NCI-H510A treated with DMSO at 0.1 percent for 48 hours (cell line): ENCODE measurements around the gene VSIG10.
A peak's percentile ranks its signal among the peaks of the same experiment; 100 is the strongest.

Source experiments
- DNase-seq: peaks from one replicate; lab custom pipeline; 2025; lab: John Stamatoyannopoulos, UW

The VSIG10 gene

GRCh38 chr12:118059341-118060191, 44.2 kb downstream of the VSIG10 start:
- DNase-seq = peak; percentile 17

DNA sequence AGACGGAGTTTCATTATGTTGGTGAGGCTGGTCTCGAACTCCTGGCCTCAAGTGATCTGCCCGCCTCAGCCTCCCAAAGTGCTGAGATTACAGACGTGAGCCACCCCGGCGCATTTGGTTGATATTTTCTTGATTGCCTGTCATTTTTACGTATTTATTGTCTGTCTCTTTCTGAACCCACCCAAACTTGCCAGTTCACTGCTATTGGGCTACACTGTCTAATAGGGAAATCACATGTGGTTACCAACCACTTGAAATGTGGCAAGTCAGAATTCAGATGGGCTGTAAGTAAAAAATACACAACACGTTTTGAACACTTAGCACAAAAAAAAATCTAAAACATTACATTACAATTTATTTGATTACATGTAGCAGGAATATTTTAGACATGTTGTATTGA, 44.9 kb downstream of the VSIG10 start:
- DNase-seq = no peak

GRCh38 chr12:118058227-118058626, 45.6 kb downstream of the VSIG10 start:
- DNase-seq = no peak

DNA sequence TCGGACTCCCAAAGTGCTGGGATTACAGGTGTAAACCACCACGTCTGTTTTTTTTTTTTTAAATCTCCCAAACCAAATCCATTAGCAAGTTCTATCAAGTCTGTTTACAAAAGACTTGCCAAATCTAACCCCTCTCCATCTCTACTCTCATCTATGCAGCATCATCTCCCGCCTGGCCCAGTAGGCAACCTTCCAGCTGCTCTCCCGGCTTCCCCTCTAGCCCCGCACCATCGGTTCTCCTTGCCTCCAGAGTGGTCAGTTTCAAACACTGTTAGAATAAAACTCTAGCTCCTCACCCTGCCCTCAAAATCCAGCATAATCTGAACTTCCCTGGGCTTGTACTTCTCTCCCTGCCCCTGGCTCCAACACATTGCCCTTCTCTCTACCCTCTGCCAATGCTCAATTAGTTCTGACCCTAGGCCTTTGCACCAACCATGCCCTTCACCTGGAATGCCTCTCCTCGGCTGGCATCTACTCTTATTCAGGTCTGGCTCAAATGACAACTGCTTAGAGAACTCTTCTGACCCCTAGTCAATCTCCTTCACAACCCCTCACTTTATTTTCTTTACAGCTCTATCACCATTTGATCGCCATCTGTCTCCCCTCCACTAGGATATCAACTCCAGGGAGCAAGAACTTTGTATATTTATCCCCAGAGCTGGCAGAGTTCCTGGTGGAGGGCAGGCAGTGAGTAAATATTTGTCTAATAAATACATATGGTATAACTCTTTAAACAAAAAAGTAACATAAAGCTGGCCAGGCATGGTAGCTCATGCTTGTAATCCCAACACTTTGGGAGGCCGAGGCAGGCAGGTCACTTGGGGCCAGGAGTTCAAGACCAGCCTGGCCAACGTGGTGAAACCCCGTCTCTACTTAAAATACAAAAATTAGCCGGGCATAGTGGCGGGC, 47.7 kb downstream of the VSIG10 start:
- DNase-seq = peak; percentile 61

DNA sequence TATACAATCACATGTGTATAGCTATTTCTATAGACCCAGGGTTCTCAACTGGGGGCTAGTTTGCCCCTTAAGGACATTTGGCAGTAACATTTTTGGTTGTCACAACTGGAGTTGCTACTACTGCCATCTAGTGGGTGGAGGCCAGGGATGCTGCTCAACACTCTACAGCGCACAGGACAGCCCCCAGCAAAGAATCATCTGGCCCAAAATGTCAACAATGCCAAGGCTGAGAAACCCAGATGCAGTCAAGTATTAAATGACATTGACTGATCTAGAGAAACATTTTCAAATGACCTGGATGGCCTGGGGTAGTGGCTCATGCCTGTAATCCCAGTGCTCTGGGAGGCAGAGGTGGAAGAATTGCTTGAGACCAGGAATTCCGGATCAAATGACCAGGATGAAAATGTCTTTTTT, 48.7 kb downstream of the VSIG10 start:
- peak; percentile 21 for DNase-seq

- no peak for DNase-seq
Measured at GRCh38 chr12:118053071-118053985, 50.5 kb downstream of the VSIG10 start.

DNA sequence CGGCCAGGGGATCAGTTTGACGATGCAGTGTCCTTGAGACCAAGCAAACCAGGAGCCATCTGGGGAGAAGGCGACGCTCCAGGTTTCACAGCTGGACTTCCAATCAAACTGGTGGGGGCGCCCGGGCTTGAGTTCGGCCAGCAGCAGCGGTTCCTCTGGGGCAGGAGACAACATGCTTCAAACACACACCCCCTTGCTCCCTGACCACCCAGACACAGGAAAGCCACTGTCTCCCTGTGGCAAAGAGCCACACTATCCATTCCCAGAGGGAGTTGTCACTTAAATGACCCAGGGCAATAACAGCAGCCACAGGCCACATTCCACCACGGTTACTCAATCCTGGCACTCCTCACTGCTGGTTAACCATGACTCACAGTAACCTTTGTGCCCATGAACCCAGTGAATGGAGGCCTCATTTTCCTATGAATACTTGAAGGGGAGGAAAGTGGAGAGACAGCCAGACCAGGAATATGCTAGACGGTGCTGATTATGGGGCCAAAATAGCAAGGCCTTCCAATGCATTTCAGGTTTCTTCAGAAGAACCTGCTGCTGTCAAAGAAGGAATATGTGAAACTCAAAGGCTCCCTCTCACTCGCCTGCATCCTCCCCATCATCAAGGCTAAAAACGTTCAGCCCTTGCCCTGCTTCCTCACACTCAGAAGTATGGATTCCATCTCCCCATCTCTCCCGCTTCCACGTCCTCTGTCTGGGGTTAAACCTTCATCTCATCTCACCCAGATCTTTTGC, 51.3 kb downstream of the VSIG10 start:
- no peak for DNase-seq

DNA sequence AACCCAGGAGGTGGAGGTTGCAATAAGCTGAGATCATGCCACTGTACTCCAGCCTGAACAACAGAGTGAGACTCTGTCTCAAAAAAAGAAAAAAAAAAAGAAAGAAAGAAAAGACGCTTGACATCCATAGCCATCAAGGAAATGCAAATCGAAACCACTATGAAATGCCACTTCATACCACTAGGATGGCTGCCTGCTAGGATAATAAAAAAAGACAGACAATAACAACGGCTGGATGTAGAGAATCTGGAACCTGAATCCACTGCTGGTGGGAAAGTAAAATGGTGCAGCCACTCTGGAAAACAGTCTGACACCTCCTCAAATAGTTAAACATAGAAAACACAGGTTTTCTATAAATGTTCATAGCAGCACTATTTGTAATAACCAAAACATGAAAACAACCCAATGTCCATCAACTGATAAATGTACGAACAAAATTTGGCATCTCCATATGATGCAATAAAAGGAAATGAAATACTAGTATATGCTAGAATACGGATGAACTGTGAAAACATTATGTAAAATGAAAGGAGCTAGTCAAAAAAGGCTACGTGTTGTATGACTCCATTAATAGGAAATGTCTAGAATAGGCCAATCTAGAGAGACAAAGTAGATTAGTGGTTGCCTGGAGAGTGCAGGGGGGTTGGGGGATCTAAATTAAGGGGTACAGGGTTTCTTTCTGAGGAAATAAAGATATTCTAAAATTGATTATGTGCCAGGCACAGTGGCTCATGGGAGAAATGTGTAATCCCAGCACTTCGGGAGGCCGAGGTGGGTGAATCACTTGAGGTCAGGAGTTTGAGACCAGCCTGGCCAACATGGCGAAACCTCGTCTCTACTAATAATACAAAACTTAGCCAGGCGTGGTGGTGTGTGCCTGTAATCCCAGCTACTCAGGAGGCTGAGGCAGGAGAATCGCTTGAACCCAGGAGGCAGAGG, 52.6 kb downstream of the VSIG10 start:
- DNase-seq = no peak

DNA sequence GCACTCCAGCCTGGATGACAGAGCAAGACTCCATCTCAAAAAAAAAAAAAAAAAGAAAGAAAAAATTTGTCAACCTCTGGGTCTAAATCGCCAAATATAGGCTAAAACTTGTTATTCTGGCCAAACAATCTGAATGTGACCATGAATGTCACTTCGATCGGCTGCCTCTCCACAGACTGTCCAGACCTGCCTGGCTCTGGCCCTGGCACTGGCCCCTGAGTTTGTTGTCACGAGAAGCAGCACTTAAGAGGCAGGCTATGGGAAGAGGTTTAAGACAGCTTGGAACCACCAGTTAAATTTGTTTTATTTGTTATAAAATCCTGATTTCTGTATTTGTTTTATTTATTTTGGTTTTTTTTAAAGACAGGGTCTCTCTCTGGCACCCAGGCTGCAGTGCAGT, 57.4 kb downstream of the VSIG10 start:
- DNase-seq = no peak

DNA sequence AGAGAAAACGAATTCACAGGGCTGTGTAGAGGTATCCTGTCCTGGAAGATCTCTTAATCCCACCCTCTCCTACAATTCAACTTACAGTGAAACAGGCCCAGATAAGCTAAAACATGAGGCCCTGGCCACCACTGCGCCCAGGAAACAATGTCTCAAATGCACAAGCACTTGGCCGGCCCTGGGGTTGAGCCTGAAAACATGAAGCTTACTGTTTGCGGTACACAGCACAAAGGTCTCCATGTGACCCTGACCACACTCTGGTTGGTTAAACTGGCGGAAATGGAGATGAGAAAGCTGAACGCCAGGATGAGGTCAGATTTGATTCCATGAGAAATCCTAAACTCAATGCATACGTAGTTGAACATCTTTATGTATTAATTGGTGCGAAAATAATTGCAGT, 59.2 kb downstream of the VSIG10 start:
- no peak for DNase-seq

DNA sequence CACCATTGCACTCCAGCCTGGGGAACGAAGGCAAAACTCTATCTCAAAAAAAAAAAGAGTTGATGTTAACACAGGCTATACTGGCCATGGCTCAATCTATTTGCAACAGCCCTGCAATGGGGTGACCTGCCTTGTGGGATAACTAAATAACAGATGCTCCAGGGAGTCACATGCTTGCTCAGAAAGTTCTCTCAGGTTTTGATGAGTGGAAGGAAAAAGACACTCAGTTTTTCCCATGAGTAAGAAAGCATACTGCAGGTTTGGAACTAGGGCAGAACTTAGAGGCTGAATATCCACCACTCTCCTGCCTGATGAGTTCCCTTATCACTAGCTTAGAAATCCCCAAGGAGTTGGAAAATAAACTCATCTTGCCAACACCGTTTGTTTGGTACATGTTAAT, 59.7 kb downstream of the VSIG10 start:
- DNase-seq = no peak

GRCh38 chr12:118042091-118042490, 61.7 kb downstream of the VSIG10 start:
- DNase-seq = no peak

- DNase-seq = peak; percentile 89
Measured at GRCh38 chr12:118038137-118038536, 65.7 kb downstream of the VSIG10 start.

DNA sequence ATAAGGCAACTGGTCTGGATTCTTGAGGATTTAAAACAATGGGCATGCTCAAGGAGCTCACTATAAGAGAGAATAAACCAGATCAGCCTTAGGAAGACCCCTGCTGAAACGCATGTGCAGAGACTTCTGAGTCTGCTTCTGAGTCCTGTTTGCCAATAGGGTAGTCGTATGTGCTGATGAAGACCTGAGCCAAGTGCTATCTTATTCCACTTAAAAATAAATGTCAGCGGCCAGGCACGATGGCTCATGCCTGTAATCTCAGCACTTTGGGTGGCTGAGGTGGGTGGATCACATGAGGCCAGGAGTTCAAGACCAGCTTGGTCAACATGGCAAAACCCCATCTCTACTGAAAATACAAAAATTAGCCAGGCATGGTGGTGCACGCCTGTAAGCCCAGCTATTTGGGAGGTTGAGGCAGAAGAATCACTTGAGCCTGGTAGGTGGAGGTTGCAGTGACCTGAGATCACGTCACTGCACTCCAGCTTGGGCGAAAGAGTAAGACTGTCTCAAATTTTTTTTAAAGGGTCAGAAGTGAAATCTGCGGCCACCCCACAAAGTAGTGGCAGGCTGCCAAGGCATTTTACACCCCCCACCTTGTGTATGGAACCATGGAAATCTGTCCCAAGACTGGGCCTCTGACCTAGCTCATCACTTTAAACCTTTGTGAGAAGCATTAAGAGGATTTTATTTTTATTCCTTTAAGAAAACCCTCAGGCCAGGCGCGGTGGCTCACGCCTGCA, 67.0 kb downstream of the VSIG10 start:
- DNase-seq = no peak

GRCh38 chr12:118035190-118036041, 68.4 kb downstream of the VSIG10 start:
- peak; percentile 23 for DNase-seq

GRCh38 chr12:118034429-118035189, 69.2 kb downstream of the VSIG10 start:
- peak; percentile 34 for DNase-seq

- DNase-seq = no peak
Measured at GRCh38 chr12:118033902-118034301, 69.9 kb downstream of the VSIG10 start.

GRCh38 chr12:118033323-118033722, 70.5 kb downstream of the VSIG10 start:
- DNase-seq = no peak
